ENCODE measurements around the gene UMODL1. TPM values are rescaled to one million over a fixed set of nuclear protein-coding genes. Genes with fewer than 3 reads are reported as not detected.
A peak's percentile ranks its signal among the peaks of the same experiment; 100 is the strongest.

Gene UMODL1
- total and polyA plus RNA-seq, 2 of the 13 experiments (the other 11 are each of a cell fraction or from before 2014, with no cell fraction given) = not detected

GRCh38 chr21:42022091-42022430 is 49.1 kb upstream of the UMODL1 start:
- H3K4me1 ChIP-seq (ENCODE audit: insufficient read depth, low read length) = no peaks in the 10 kb centered on the region
- H3K27me3 ChIP-seq (ENCODE audit: control insufficient read depth in 1 of 2, insufficient read depth in 2 of 2, low read length in 2 of 2) = peaks cover 6 to 71% of the 10 kb centered on the region in 2 experiments; a peak in 4 of 5 replicates
- no TSS peak for BruUV-seq (replicated peaks)
- no peaks in the 10 kb centered on the region for H3K79me2 ChIP-seq (ENCODE audit: insufficient read depth, low read length)
- H2AFZ ChIP-seq (ENCODE audit: low read length) = no peak overlapping the region
- no peak overlapping the region for H3K27ac ChIP-seq (ENCODE audit: extremely low read length, insufficient read depth, low read length)
- ChIA-PET POLR2A (no interaction called here), CTCF (ENCODE audit: low intra/inter-chr PET ratio, low total read pairs) (no interaction called here)
- H3K36me3 ChIP-seq (replicated peaks in 1 of 2; ENCODE audit: control insufficient read depth in 1 of 2, insufficient read depth in 2 of 2, low read length in 2 of 2) = no peaks in the 10 kb centered on the region
- DNase-seq (ENCODE audit: low spot score) (no peak), FAIRE-seq (no peak), ATAC-seq (peak; percentile 21; the same call in 2 of the 3 replicates)
- no peak overlapping the region for H3K9ac ChIP-seq (ENCODE audit: insufficient read depth, low read depth, low read length)
- in situ Hi-C loops (cut with HindIII; ENCODE audit: extremely low pct_ligation_motif_present, low pct_unique_long_range_greater_than_20kb) = no loop called here
- no peaks in the 10 kb centered on the region for H3K9me3 ChIP-seq (ENCODE audit: low read length)
- no peak overlapping the region for H3K4me3 ChIP-seq (replicated peaks in 1 of 3; ENCODE audit: insufficient read depth in 1 of 3, low read depth in 2 of 3, low read length in 3 of 3)
- H4K20me1 ChIP-seq (ENCODE audit: insufficient read depth, low read length) = no peaks in the 10 kb centered on the region
- H3K4me2 ChIP-seq (ENCODE audit: low read depth, low read length) = no peak overlapping the region
- 35% methylated on average over 4 of the region's 12 CpGs for WGBS (ENCODE audit: low lambda C conversion rate)
- intact Hi-C loops (cut with micrococcal nuclease; ENCODE audit: unreplicated experiment) = no loop called here
- TF ChIP-seq DNMT3B (CRISPR knock-in tag; conservative IDR thresholded peaks at IDR 0.05) (no peak), GABPA (IDR thresholded peaks at IDR 0.05; ENCODE audit: low read depth, low read length) (no peak), GABPA (CRISPR knock-in tag; IDR thresholded peaks at IDR 0.05; ENCODE audit: low read depth) (no peak), E2F1 (CRISPR knock-in tag; IDR thresholded peaks at IDR 0.05) (no peak), TFDP2 (CRISPR knock-in tag; IDR thresholded peaks at IDR 0.05) (no peak), ZNF577 (CRISPR knock-in tag; IDR thresholded peaks at IDR 0.05; ENCODE audit: borderline replicate concordance, low read depth) (no peak), ZNF441 (CRISPR knock-in tag; IDR thresholded peaks at IDR 0.05; ENCODE audit: borderline replicate concordance) (no peak), STAT6 (CRISPR knock-in tag; IDR thresholded peaks at IDR 0.05; ENCODE audit: borderline replicate concordance) (no peak), ZNF547 (CRISPR knock-in tag; IDR thresholded peaks at IDR 0.05) (no peak), HNF1A (IDR thresholded peaks at IDR 0.05; ENCODE audit: low read depth) (no peak), HNF1A (CRISPR knock-in tag; IDR thresholded peaks at IDR 0.05; ENCODE audit: borderline replicate concordance) (no peak), PAWR (CRISPR knock-in tag; IDR thresholded peaks at IDR 0.05; ENCODE audit: borderline replicate concordance) (no peak), ZBTB43 (CRISPR knock-in tag; conservative IDR thresholded peaks at IDR 0.05) (no peak), ZNF251 (CRISPR knock-in tag; IDR thresholded peaks at IDR 0.05) (no peak), ZMYM3 (CRISPR knock-in tag; IDR thresholded peaks at IDR 0.05) (no peak), KLF16 (CRISPR knock-in tag; IDR thresholded peaks at IDR 0.05) (no peak)
